NCI-H774 (cell line): ENCODE data around the gene ABCC4.

Experiments used
- DNase-seq: peaks from one replicate; lab custom pipeline; 2025; lab: John Stamatoyannopoulos, UW

The ABCC4 gene

DNA sequence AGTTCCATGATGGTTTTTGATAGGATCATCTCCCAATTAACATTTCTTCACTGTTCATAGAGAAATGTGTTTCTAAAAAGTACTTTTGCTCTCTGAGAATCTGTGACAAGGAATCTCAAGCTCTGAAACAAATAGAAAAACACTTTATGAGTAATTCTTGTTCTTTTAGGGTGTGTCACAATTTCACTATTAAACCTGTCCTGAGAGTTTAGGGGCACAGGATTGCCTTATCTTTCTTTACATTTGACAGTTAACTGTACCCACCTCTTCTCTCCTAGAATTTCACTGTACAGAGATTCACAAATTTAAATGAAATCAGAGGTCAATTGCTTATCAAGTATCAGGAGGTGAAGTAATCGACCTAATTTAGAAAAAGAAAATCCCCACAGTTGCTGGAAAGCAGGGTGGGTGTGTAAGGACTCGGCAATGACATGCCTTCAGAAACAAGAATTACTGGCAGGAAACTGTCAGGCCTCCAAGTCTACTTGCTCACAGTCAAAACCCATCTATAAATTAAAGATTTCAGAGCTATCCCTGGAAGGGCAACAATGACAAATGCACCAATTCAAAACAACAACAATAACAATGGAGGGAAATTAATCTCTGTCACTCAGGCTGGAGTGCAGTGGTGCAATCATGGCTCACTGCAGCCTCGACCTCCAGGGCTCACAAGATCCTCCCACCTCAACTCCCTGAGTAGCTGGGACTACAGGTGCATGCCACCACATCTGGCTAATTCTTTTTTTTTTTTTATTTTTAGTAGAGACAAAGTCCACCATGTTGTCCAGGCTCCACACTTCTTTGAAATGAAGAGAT lies 250.2 kb downstream of the ABCC4 start:
- no peak for DNase-seq

DNA sequence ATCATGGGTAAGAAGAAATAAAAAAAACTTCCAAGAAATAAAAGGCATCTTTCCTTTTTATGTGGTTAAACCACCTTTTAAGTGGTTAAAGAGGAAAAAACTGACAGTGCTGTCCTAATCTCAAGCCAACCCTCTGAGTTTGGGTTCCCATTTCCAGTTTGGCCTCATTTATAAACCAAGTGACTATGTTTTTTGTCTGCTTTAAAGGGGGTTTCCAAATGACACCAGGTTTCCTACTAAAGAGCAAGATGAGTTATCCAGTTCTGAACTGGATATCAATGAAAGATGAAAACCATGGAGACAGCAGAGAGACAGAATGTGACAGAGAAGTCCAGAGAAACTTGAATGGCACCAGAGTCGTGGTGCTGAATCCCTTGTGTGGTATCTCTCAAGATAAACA lies 251.5 kb downstream of the ABCC4 start:
- no peak for DNase-seq

DNA sequence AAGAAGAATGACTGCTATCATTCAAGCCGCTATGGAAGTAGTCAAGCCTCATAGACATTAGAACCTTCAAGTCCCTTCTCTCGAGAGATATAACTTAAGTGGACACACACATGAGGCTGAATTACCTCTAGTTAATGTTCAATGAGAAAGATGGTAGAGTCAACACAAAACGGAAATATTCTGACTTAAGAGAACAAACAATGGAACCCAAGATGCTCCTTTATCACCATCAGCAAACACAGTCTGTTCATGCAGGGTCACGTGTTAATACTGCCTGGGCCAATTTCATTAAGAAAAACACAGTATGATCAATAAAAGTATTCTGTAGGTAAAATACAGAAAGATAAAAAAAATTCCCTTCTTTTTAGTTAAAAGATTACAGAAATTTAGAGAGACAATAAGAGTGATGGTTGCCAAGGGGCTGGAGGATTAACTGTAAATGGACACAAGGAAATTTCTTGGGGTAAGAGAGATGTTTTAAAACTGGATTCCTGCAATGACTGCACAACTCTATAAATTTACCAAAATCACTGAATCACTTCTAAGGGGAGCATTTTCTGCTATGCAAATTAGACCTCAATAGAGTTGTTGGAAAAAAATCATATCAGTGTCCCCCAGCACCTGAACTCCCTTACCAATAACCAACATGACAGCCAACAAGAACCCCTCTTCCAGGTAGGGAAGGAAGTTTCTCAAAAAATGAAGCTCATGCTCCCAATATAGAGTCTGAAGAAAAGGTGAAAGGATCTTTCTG lies 256.6 kb downstream of the ABCC4 start:
- DNase-seq: no peak

DNA sequence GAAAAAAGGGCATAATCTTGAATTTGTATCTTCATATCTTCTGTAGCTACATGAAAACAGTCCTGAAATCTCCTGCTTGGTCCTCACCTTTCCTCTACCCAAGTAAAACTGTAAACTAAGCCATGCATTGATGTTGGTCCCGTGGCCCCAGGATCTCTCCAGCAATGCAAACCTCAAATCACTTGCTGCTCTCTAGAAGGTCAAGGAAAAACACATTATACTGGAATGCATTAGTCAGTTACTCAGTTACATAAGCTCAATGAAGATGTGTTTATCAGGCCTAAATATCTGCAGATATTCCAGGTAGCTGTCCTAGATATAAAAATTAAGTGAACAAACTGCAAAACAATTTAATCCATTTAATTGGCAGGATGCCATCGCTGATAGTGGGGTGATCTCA lies 261.8 kb downstream of the ABCC4 start:
- DNase-seq: no peak

DNA sequence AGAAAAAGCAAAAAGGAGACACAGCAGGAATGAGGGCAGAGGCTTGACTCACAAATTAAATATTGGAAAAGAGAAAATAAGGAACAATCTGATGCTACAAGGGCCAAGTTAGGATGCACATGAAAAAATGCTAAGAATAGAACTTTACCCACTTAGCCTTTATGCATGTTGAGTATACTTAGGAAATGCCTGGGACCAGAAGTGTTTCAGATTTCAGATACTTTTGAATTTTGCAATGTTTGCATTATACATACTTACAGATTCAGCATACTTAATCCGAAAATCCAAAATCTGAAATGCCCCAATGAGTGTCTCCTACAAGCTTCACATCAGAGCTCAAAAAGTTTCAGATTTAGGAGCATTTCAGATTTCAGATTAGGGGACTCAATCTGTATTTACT lies 262.3 kb downstream of the ABCC4 start:
- DNase-seq: no peak

DNA sequence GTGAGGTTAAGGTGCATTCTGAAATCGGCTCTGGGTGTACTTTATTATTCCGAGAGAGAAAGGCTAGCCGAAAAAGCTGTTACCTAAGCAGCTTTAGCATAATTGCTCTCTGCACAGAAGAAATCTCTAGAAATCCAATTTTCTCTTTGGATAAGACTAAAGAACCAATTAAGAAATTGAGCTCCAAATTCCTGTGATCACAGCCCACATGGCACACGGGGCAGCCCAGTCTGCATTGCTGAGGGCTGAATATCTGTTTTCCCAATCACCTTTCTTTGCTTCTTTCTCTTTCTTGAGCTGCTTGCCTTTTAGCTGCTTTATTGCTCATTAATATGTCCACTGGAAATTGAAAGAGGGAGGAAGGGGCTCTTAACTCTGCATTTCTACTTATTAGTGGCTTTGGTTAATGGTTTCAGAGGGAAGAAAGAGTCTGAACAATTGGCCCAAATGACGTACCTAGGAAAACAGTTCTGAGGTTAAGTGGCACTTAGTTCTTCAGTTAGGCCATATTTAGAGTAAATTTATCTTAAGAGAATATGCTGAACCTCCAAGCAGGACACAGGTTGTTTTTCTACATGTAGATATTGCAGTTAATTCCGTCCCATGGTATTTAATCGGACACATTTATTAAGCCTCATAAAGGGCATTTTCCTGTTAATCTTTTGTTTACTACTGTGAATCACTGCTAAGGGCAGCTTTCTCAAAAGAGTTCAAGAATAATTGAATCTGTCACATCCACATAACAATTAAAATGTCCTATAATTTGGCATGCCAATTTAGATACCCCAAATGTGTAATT lies 265.7 kb downstream of the ABCC4 start:
- DNase-seq: no peak

DNA sequence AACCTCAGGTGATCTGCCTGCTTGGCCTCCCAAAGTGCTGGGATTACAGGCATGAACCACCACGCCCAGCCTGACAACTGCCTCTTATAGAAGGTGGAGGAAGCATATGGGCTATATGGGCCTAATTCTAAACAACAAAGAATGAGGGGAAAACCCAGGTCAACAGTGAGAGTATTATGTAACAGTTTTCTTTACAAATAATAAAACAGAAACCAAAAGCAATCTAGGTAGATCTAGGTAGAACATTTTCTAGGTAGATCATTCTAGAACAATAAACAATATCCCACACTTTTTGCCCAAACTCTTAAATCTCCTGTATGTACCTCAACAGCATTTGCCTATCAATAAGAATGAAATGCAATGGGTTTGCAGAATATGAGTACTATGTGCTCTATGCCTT lies 267.4 kb downstream of the ABCC4 start:
- DNase-seq: no peak

DNA sequence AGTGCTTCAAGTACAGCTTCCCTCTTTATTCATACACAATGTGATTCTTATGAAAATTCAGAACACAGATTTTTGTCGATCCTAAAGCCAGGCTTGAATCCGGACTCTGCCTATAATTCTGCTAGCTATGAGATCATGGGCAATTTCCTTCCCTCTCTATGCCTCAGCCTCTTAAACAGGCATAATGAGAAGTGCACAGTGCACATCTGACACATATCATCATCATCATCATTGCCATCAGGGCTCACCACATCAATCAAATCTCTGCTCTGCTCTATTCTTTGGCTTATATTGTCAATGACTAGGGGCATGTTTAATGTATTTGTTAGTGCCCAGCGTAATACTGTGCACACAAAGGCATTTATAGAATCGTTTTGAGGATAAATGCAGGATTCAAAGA lies 269.1 kb downstream of the ABCC4 start:
- no peak for DNase-seq

DNA sequence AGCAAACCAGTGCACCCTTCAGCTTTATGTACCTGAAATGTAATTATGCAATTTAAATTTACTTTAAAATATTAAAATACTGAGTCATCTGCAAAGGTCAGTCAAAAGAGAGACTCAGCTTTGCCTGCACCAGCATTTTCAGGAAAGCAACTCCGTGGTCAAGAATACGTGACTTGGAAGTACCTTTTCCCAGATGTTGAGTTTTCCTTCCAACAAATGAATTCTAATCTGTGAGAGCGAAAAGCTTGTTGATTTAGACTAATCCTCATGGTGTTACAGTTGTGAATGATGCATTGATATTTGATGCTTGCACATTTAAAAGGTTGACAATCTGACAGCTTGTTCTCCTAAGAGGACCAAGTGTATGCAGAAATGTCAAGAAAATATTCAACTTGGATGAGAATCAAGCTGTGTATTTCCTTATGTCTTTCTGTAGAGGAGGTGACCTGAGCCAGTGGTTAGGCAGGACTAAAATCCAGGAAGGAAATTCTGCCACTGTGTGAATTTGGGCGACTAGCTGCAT lies 270.4 kb downstream of the ABCC4 start:
- no peak for DNase-seq

DNA sequence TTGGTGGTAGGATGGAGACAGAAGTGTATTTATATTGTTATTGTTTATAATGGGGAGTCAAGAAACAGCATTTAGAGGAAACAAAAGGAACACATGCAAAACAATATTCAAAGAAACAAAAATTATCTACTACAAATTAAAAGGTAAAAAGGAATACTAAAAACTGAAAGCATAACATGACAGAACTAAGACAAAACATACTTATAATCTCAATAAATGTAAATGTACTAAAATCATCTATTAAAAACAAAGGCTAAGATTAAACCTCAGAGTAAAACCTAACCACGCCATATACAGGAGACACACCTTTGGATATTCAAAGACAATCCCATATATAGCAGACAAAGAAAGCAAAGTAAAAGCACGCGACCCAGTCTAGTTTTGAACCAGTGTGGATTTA lies 273.6 kb downstream of the ABCC4 start:
- no peak for DNase-seq

DNA sequence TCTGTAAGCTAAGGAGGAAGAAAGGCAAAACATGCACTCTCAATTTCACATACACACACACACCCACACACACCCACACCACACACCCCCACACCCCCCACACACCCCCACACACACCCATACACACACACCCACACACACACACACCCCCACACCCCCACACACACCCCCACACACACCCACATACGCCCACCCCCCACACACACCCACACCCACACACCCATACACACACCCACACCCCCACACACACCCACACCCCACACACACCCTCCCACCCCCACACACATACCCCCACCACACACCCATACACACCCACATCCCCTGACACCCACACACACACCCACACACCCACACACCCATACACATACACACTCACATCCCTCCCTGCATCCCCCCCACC lies 276.1 kb downstream of the ABCC4 start:
- no peak for DNase-seq

DNA sequence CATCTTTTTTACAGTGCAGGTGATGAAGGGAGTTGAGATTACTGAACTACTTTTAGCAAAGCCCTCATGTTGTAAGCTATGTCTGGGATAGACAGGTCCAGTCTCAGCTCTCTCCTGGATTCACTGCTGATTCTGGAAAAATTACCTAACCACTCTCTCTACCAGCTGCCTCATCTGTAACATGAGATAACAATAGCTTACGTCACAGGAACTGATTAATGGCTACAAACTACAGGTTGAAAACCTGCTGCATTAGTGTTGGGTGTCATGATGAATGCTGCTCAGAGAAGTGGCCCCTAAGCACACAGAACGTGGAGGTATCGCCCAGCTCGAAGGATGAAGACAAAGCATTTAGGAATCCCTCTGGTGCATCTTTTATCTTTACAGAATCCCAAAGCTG lies 277.8 kb downstream of the ABCC4 start:
- DNase-seq: peak; percentile 50

DNA sequence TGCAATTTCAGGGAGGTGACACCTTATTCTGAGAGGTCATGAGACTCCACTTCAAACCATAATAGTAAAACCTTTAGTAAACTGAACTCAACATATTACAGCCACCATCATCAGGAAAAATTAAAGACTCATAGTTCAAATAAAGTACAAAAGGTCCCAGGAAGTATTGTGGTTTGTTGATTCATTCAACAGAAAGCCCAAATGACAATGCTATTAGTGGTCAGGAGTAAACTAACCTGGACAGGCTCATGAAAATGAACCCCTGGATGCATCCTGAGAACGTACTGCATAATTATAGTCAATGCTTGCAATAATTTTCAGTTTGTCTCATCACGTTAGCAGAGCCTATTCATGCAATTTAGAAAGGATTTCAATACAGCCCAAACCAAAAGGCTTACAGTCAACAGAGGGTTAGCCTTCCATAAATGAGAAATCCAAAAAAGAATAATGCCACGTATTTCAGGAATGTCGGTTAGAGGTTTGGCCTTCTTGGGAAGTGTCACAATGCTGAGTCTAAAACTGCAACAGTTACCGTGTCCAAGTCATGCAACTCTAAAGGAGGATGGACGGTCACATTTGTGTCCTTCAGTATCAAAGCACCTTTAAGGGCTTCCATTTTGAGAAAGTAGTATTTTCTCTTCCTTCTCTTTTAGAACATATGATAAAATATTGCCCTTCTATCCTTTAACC lies 280.8 kb downstream of the ABCC4 start:
- DNase-seq: no peak

DNA sequence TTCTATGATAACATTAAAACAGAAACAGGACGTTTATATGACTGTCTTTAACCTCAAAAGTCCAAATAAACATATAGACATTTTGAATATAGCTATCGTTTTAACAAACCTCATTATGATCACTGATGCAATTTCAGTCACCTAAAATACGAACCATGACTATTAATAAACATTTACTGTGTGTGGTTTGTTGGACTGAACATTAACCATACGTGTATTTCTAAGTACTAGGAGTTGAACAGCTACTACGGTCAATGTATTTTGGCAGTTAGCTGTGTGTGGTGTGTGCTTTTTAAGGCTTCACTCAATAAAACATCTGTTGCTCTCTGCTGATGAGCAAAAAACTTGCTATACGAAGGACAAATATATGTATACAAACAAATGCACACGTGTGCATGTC lies 281.4 kb downstream of the ABCC4 start:
- no peak for DNase-seq

DNA sequence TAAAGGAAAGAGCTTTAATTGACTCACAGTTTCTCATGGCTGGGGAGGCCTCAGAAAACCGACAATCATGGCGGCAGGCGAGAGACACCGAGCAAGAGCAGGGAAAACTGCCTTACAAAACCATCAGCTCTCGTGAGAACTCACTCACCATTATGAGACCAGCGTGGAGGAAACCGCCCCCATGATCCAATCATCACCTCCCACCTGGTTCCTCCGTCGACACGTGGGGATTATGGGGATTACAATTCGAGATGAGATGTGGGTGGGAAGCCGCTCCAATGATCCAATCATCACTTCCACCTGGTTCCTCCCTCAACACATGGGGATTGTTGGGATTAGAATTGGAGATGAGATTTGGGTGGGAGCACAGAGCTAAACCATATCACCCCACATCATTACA lies 293.9 kb downstream of the ABCC4 start:
- no peak for DNase-seq

DNA sequence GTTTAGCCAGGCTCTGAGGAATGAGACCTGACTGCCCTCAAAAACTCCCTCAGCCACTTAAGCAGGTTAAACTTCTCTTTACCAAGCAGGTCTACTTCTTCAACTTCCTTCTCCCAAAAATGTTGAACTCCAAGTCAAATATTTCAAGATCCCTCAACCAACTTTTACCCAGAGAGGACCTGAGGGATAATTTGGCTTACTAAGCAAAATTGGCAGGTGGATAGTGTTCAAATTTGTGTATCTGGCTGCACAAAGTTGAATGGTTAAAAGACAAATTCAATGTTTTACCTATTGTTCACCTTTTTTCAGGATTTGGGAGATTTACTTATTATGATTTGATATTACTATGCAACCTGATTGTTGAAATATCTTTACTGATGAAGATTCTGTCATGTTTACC lies 296.0 kb downstream of the ABCC4 start:
- no peak for DNase-seq

DNA sequence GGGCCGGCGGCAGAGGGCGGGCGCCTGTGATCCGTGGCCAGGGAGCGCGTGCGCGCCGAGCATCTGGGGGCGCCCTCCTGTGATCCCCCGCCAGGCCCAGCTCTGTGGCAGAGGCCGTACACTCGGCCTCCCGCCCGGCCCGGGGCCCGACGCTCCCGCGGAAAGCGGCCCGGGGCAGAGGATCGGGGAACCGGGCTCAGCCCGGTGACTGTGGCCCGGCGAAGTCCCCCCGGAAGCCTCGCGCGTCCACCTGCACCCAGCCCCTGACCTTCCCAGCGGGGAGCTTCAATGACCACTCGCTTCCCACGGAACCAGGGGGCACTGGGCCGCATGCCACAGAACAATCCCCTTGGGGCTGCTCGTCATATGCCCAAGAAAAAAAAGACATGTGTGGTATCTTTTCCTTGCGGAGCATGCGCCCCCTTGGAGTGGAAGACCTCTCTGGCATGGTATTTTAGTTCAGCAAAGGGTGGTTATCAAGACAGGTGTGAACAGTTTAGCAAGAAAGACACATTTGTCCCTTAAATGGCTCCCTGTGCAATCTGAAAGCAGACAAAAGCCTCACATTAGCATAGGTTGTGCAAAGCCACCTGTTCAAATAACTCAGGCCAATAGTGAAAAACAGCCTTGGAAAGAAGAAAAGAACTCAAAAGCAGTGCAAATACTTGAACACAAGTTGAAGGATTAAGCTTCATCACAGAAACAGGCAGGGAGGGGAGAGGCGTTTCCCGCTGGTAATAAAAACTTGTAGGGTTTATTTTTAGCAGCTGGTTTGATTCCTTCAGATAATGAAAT lies 298.0 kb downstream of the ABCC4 start:
- DNase-seq: peak; percentile 94

DNA sequence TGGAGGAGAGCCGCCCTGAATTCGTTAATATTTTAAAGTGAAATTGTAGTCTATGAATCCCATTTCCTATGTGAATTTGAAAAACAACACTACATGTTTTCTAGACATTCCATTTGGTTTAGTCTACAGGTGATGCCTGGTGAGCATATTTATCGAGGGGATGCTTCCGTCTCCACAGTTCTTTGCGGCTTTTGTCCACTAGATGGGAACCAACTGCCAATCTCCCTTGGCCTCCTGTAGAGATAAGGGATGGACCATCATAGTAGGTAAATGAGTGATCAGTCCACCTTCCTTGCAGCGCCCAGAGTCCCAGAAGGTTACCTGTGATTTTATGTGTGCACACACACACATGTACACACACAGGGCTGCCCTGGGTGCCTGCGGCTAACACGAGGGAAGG lies 299.1 kb downstream of the ABCC4 start:
- DNase-seq: no peak

DNA sequence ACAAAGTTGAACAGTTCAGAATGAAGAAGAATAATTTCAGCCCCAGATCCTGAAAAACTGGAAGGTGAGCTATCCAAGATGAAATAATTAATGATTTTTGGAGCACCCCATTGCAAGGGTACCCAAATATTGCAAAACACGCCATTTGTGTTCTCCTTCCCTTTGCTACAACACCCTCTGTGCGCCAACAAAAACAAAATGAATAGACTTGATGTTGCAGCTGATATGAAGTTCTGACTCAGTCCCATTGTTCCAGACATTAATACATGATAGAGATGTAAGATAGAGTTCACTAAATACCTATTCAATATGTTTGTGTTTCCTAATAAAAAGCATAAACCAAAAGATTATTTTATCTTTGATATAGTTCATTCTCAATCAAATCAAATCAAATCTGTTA lies 301.4 kb downstream of the ABCC4 start:
- no peak for DNase-seq

DNA sequence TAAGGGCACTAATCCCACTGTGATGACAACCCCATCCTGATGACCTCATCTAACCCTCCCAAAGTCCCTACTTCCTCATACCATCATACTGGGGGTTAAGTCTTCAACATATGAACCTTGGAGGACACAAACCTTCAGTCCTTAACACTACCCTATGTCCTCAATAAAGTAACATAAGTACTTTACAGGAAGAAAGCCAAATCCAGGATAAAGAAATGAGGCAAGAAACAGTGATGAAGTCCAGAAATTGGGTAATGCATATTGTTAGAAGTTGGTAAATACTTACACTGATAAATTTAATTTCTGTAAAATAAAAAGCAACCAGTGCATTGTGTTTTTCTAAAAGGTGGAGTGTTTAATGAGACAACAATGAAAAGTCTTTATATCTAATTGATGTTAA lies 304.1 kb downstream of the ABCC4 start:
- no peak for DNase-seq

DNA sequence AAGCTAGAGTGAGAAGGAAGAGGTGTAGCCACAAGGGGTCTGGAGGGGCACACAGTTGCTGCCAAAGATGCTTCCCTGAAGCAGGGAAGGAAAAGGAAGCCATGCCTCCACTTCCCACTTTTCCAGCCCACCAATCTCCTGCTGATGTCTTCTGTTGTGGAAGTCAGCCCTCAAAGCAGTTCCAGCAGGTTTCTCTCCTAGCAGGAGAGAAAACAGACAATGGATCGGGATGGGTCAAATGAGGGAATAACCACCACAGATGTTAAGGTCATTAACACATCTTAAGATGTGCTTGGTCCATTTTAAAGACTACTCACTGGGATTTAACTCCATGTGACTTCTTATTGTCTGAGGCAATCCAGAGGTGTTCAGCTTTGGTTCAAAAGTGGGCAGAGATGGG lies 304.8 kb downstream of the ABCC4 start:
- DNase-seq: no peak
